Panc1 (cell line): Measurements from ENCODE around the gene BDH1. TPM values are rescaled to one million over a fixed set of nuclear protein-coding genes. Genes with fewer than 3 reads are reported as not detected.

Experiments
- ATAC-seq: fragments of 200-7000 bp; cut with Tn5 transposase; 2 replicates; pipeline ENCODE4 v1.9.1; 2020; ENCODE audit warnings: mild to moderate bottlenecking, moderate library complexity
- BruUV-seq: library from RNA; stranded (reverse); fragments of 400-500 nt; replicated peaks from 2 replicates; lab custom pipeline; 2021; lab: Mats Ljungman, UMichigan
- CTCF ChIA-PET: fragments of 300-600 bp; sonication (Branson Sonifier 250); formaldehyde crosslinking; loops from one replicate; lab custom pipeline; 2022; ENCODE audit warnings: antibody characterized with exemption; lab: Charles Lee
- POLR2A ChIA-PET: fragments of 300-600 bp; sonication (Branson Sonifier 250); formaldehyde crosslinking; loops from one replicate; lab custom pipeline; 2022; ENCODE audit warnings: antibody characterized with exemption; lab: Charles Lee
- DNase-seq: peaks from one replicate; pipeline ENCODE4 v3.0.0-alpha.2; 2010; ENCODE audit warnings: low read depth, low spot score
- H3K27ac ChIP-seq: 2 replicates; pipeline ENCODE4 v1.5.1; 2011; ENCODE audit warnings: mild to moderate bottlenecking, low read length, inconsistent platforms
- H3K27me3 ChIP-seq: fragments of 200-500 bp; sonication (Bioruptor generic); 2 replicates; pipeline ENCODE4 v1.6.0; 2014; ENCODE audit warnings: low read length, inconsistent platforms; ENCODE audit not compliant: control insufficient read depth, insufficient read depth
- H3K36me3 ChIP-seq: fragments of 200-500 bp; sonication (Bioruptor generic); 2 replicates; pipeline ENCODE4 v1.5.1; 2014; ENCODE audit warnings: inconsistent platforms, mild to moderate bottlenecking, low read length, moderate library complexity; ENCODE audit not compliant: control insufficient read depth, insufficient read depth
- H3K4me1 ChIP-seq: 2 replicates; pipeline ENCODE4 v1.5.1; 2011; ENCODE audit warnings: inconsistent platforms, mild to moderate bottlenecking, low read length, moderate library complexity; ENCODE audit not compliant: control insufficient read depth, insufficient read depth
- H3K4me3 ChIP-seq, 2 experiments: 2 replicates each; pipeline ENCODE4 v1.5.1; 2011 to 2012; ENCODE audit warnings: low read depth in 2 of 2, low read length in 2 of 2, mild to moderate bottlenecking in 2 of 2, inconsistent platforms in 1 of 2, moderate library complexity in 1 of 2
- H3K9me3 ChIP-seq: fragments of 200-500 bp; sonication (Bioruptor generic); 2 replicates; pipeline ENCODE4 v1.5.1; 2014; ENCODE audit warnings: low read depth, mild to moderate bottlenecking, inconsistent platforms, low read length, moderate library complexity; ENCODE audit not compliant: control insufficient read depth, insufficient read depth
- CTCF ChIP-seq: fragments of 450-650 bp; IDR thresholded peaks from 2 replicates; pipeline ENCODE4 v1.5.1; 2017; ENCODE audit warnings: mild to moderate bottlenecking
- POLR2AphosphoS5 ChIP-seq: IDR thresholded peaks from 2 replicates; pipeline ENCODE4 v1.6.1; 2012; ENCODE audit warnings: mild to moderate bottlenecking, low read depth, low read length, moderate library complexity
- REST ChIP-seq, 2 experiments: IDR thresholded peaks; 2 replicates each; pipeline ENCODE4 v1.6.1; 2011 to 2012; ENCODE audit warnings: low read depth in 2 of 2, control low read depth in 1 of 2, low read length in 1 of 2, mild to moderate bottlenecking in 1 of 2, moderate library complexity in 1 of 2; ENCODE audit not compliant: insufficient read depth in 1 of 2
- SIN3A ChIP-seq: IDR thresholded peaks from 2 replicates; pipeline ENCODE4 v1.6.1; 2012; ENCODE audit warnings: low read depth, mild to moderate bottlenecking, low read length, moderate library complexity, borderline replicate concordance; ENCODE audit not compliant: insufficient read depth
- TCF7L2 ChIP-seq: IDR thresholded peaks from 2 replicates; pipeline ENCODE4 v1.6.1; 2011; ENCODE audit warnings: mild to moderate bottlenecking, low read depth, low read length, inconsistent platforms
- in situ Hi-C: cut with HindIII; loops from 2 replicates; pipeline ENCODE4 v1.10.0; 2016; ENCODE audit warnings: low sequenced_read_pairs, low pct_unique_long_range_greater_than_20kb
- intact Hi-C: fragments of 100-400 bp; cut with micrococcal nuclease; formaldehyde crosslinking; loops from one replicate; pipeline ENCODE4 v1.10.0; 2022; ENCODE audit not compliant: unreplicated experiment
- total RNA-seq: library from RNA; stranded (reverse); gene quantifications from one replicate; pipeline ENCODE4 v1.2.1, GENCODE V29; 2021; ENCODE audit not compliant: unreplicated experiment

The BDH1 gene
- total RNA-seq, 1 experiment from 2014 or later: 4.8 TPM

- TF ChIP-seq CTCF: no peak
- no peak for TF ChIP-seq TCF7L2
- no peak for TF ChIP-seq POLR2AphosphoS5
- no peak for TF ChIP-seq REST (IDR thresholded peaks at IDR 0.05; ENCODE audit: insufficient read depth in 1 of 2, low read depth in 2 of 2, low read length in 1 of 2)
- no peak for TF ChIP-seq SIN3A
- no peaks in the 10 kb centered on the region for H3K9me3 ChIP-seq
- intact Hi-C loops (loop anchor here (10.0 kb wide), 2 partner anchors 252 to 282 kb away; no protein-coding TSS in a partner anchor), in situ Hi-C loops (no loop called here)
- BruUV-seq: no TSS peak
- ChIA-PET POLR2A (no interaction called here), CTCF (no interaction called here)
- H3K4me3 ChIP-seq: no peak overlapping the region
- H3K4me1 ChIP-seq: peaks cover 4% of the 10 kb centered on the region
- no peak for DNase-seq
- no peaks in the 10 kb centered on the region for H3K27me3 ChIP-seq
- no peak overlapping the region for H3K27ac ChIP-seq
- ATAC-seq: no peak
- H3K36me3 ChIP-seq: no peaks in the 10 kb centered on the region
Observed at GRCh38 chr3:197507081-197507480, 48.7 kb downstream of the BDH1 start.

GRCh38 chr3:197505796-197506548 lies 49.8 kb downstream of the BDH1 start:
- BruUV-seq: no TSS peak
- TF ChIP-seq REST (IDR thresholded peaks at IDR 0.05; ENCODE audit: insufficient read depth in 1 of 2, low read depth in 2 of 2, low read length in 1 of 2) (no peak), SIN3A (no peak), POLR2AphosphoS5 (no peak), TCF7L2 (no peak), CTCF (no peak)
- in situ Hi-C loops (no loop called here), intact Hi-C loops (loop anchor here (10.0 kb wide), 2 partner anchors 251 to 281 kb away; no protein-coding TSS in a partner anchor)
- Histone ChIP-seq H3K27ac (no peak overlapping the region), H3K36me3 (no peaks in the 10 kb centered on the region), H3K27me3 (no peaks in the 10 kb centered on the region), H3K4me1 (peaks cover 4% of the 10 kb centered on the region), H3K9me3 (no peaks in the 10 kb centered on the region), H3K4me3 (no peak overlapping the region)
- POLR2A ChIA-PET: no interaction called here
- DNase-seq (no peak), ATAC-seq (no peak)
- CTCF ChIA-PET: no interaction called here
